Lung (tissue), 12 donors: ENCODE data around the gene RNF183. TPM values are rescaled to one million over a fixed set of nuclear protein-coding genes. Genes with fewer than 3 reads are reported as not detected.

Experiments used
- ATAC-seq: fragments of 200-7000 bp; cut with Tn5 transposase; one replicate; pipeline ENCODE4 v1.9.1; 2020; ENCODE audit warnings: moderate number of reproducible peaks; ENCODE audit not compliant: insufficient read depth, low FRiP score
- DNase-seq, 3 donors: peaks; one replicate each; pipeline ENCODE4 v3.0.0-alpha.2; 2013 to 2017
- H3K27ac ChIP-seq, 2 donors: one replicate each; pipeline ENCODE4 v1.5.1; 2013; ENCODE audit warnings: mild to moderate bottlenecking in 2 of 2, moderate library complexity in 2 of 2, control low read depth in 1 of 2, inconsistent platforms in 1 of 2, low read depth in 1 of 2, low read length in 1 of 2
- H3K27me3 ChIP-seq, 3 donors: one replicate each; pipeline ENCODE4 v1.5.1; 2013; ENCODE audit warnings: low read length in 2 of 3; ENCODE audit not compliant: control insufficient read depth in 3 of 3, insufficient read depth in 3 of 3
- H3K36me3 ChIP-seq, 4 donors: one replicate each; pipeline ENCODE4 v1.5.1; 2013; ENCODE audit warnings: low read length in 4 of 4, mild to moderate bottlenecking in 1 of 4, moderate library complexity in 1 of 4; ENCODE audit not compliant: control insufficient read depth in 4 of 4, insufficient read depth in 4 of 4
- H3K4me1 ChIP-seq, 5 donors: one replicate each; pipeline ENCODE4 v1.5.1; 2013; ENCODE audit warnings: low read length in 5 of 5, mild to moderate bottlenecking in 2 of 5, moderate library complexity in 1 of 5; ENCODE audit not compliant: control insufficient read depth in 5 of 5, insufficient read depth in 5 of 5
- H3K4me3 ChIP-seq: one replicate; pipeline ENCODE4 v1.5.1; 2013; ENCODE audit warnings: mild to moderate bottlenecking, control low read depth, moderate library complexity
- H3K9ac ChIP-seq, 2 donors: one replicate each; pipeline ENCODE4 v1.5.1; 2013; ENCODE audit warnings: low read length in 2 of 2, control low read depth in 1 of 2; ENCODE audit not compliant: insufficient read depth in 1 of 2
- H3K9me3 ChIP-seq, 4 donors: one replicate each; pipeline ENCODE4 v1.5.1; 2013; ENCODE audit warnings: low read length in 3 of 4, mild to moderate bottlenecking in 1 of 4, moderate library complexity in 1 of 4; ENCODE audit not compliant: control insufficient read depth in 4 of 4, insufficient read depth in 3 of 4
- WGBS, 2 donors: extraction: QIAGEN DNeasy Blood & Tissue Kit; methylation state at CpG; one replicate each; pipeline ENCODE4 v1.1.7; 2013; 5-methylcytosine and 5-hydroxymethylcytosine counted together
- polyA plus RNA-seq, 2 donors: library from polyadenylated mRNA; stranded (reverse); fragments of 200-250 nt; gene quantifications; one replicate each; pipeline ENCODE4 v1.2.1, GENCODE V29; 2013
- total RNA-seq, 2 donors: library from RNA; depleted of rRNA in 1 of 2; stranded (reverse); fragments of >200 nt in 1 of 2; gene quantifications; one replicate each; pipeline ENCODE4 v1.2.1, GENCODE V29; 2014 to 2021
- TF ChIP-seq, protein P1 (sequence below): IDR thresholded peaks from 2 replicates; pipeline ENCODE4 v1.5.1; 2012; ENCODE audit warnings: mild to moderate bottlenecking; ENCODE audit errors: control extremely low read depth, extremely low read depth
- donor health status: control.
- donor health status: control.
- donor health status: Bipolar disorder and iron deficiency.
- donor health status: healthy.
- donor health status: DM: yes; HTN: yes; CAD: no.

The RNF183 gene
- total and polyA plus RNA-seq, 4 donors = 0.12 to 1.1 (median 0.56) TPM

- no peak overlapping the region for H3K27ac ChIP-seq
- H3K4me1 ChIP-seq = no peaks in the 10 kb centered on the region
- 85 to 93% methylated on average over 2 of the region's 2 CpGs for WGBS, 2 donors
- DNase-seq (no peak), ATAC-seq (no peak)
- peaks cover 0 to 16% (median 3%) of the 10 kb centered on the region in 4 donors for H3K36me3 ChIP-seq
- no peak overlapping the region for H3K9ac ChIP-seq
- H3K4me3 ChIP-seq = no peak overlapping the region
- no peaks in the 10 kb centered on the region for H3K27me3 ChIP-seq
- no peaks in the 10 kb centered on the region for H3K9me3 ChIP-seq
- TF ChIP-seq, protein P1, sequence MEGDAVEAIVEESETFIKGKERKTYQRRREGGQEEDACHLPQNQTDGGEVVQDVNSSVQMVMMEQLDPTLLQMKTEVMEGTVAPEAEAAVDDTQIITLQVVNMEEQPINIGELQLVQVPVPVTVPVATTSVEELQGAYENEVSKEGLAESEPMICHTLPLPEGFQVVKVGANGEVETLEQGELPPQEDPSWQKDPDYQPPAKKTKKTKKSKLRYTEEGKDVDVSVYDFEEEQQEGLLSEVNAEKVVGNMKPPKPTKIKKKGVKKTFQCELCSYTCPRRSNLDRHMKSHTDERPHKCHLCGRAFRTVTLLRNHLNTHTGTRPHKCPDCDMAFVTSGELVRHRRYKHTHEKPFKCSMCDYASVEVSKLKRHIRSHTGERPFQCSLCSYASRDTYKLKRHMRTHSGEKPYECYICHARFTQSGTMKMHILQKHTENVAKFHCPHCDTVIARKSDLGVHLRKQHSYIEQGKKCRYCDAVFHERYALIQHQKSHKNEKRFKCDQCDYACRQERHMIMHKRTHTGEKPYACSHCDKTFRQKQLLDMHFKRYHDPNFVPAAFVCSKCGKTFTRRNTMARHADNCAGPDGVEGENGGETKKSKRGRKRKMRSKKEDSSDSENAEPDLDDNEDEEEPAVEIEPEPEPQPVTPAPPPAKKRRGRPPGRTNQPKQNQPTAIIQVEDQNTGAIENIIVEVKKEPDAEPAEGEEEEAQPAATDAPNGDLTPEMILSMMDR = no peak
Measured at GRCh38 chr9:113317777-113318176, 14.6 kb upstream of the RNF183 start.

GRCh38 chr9:113316030-113316429, 12.9 kb upstream of the RNF183 start:
- Histone ChIP-seq H3K4me1 (no peaks in the 10 kb centered on the region), H3K27me3 (no peaks in the 10 kb centered on the region), H3K4me3 (no peak overlapping the region), H3K36me3 (peaks cover 0 to 14% (median 2%) of the 10 kb centered on the region in 4 donors), H3K9me3 (no peaks in the 10 kb centered on the region), H3K9ac (no peak overlapping the region), H3K27ac (no peak overlapping the region)
- TF ChIP-seq, protein P1 = no peak
- WGBS, 2 donors = 91 to 92% methylated on average over 4 of the region's 4 CpGs
- ATAC-seq (no peak), DNase-seq (no peak)

GRCh38 chr9:113315231-113315630, 12.1 kb upstream of the RNF183 start:
- H3K4me1 ChIP-seq = peaks cover 0 to 6% (median under 1%) of the 10 kb centered on the region in 5 donors
- H3K27me3 ChIP-seq = no peaks in the 10 kb centered on the region
- no peak overlapping the region for H3K9ac ChIP-seq
- DNase-seq = no peak
- no peak for ATAC-seq
- peaks cover 0 to 6% (median under 1%) of the 10 kb centered on the region in 4 donors for H3K36me3 ChIP-seq
- H3K9me3 ChIP-seq = no peaks in the 10 kb centered on the region
- H3K4me3 ChIP-seq = no peak overlapping the region
- H3K27ac ChIP-seq = no peak overlapping the region
- TF ChIP-seq, protein P1 = no peak

- Histone ChIP-seq H3K9ac (no peak overlapping the region), H3K36me3 (peaks cover 0 to 3% (median 0%) of the 10 kb centered on the region in 4 donors), H3K4me3 (no peak overlapping the region), H3K9me3 (no peaks in the 10 kb centered on the region), H3K27ac (no peak overlapping the region), H3K4me1 (peaks cover 0 to 6% (median 1%) of the 10 kb centered on the region in 5 donors), H3K27me3 (no peaks in the 10 kb centered on the region)
- 82 to 87% methylated on average over 5 of the region's 5 CpGs for WGBS, 2 donors
- TF ChIP-seq, protein P1 = no peak
- DNase-seq = no peak
- ATAC-seq = no peak
Measured at GRCh38 chr9:113313261-113313660, 10.1 kb upstream of the RNF183 start.
